Gastrocnemius medialis (tissue), 4 donors: ENCODE data around the gene OSBPL2. TPM values are rescaled to one million over a fixed set of nuclear protein-coding genes. Genes with fewer than 3 reads are reported as not detected.

Source experiments
- ATAC-seq, 2 donors: fragments of 150-250 bp; one replicate each; pipeline ENCODE4 v1.9.1; 2016
- DNase-seq, 2 donors: peaks; one replicate each; pipeline ENCODE4 v3.0.0-alpha.2; 2019
- H3K27ac ChIP-seq, 4 donors: fragments of 200-600 bp; sonication (generic); 1 replicate in 1 of 4; 2 replicates in 3 of 4; pipeline ENCODE4 v1.5.1; 2016 to 2018; ENCODE audit warnings: mild to moderate bottlenecking in 2 of 4, moderate library complexity in 1 of 4
- H3K27me3 ChIP-seq, 3 donors: fragments of 200-600 bp; sonication (generic) in 2 of 3; 1 replicate in 1 of 3; 2 replicates in 2 of 3; pipeline versions ENCODE4 v1.5.1 to v1.6.0; 2016 to 2019; ENCODE audit warnings: mild to moderate bottlenecking in 1 of 3, moderate library complexity in 1 of 3
- H3K36me3 ChIP-seq, 2 donors: fragments of 200-600 bp; sonication (generic) in 1 of 2; one replicate each; pipeline ENCODE4 v1.5.1; 2017 to 2018
- H3K4me1 ChIP-seq, 2 donors: fragments of 200-600 bp; sonication (generic) in 1 of 2; one replicate each; pipeline ENCODE4 v1.5.1; 2016 to 2017; ENCODE audit warnings: mild to moderate bottlenecking in 2 of 2
- H3K4me3 ChIP-seq, 4 donors: fragments of 200-600 bp; sonication (generic) in 3 of 4; 1 replicate in 1 of 4; 2 replicates in 3 of 4; pipeline ENCODE4 v1.5.1; 2016 to 2019; ENCODE audit warnings: mild to moderate bottlenecking in 2 of 4
- H3K9me3 ChIP-seq, 3 donors: fragments of 200-600 bp; sonication (generic) in 2 of 3; 1 replicate in 1 of 3; 2 replicates in 2 of 3; pipeline ENCODE4 v1.5.1; 2016 to 2019
- CTCF ChIP-seq, 5 experiments: fragments of 450-650 bp in 3 of 5; fragments of 200-600 bp in 2 of 5; sonication (generic) in 2 of 5; IDR thresholded peaks in 4 of 5; conservative IDR thresholded peaks in 1 of 5; 1 replicate in 4 of 5; 2 replicates in 1 of 5; pipeline ENCODE4 v1.5.1; 2016 to 2019; ENCODE audit warnings: antibody characterized with exemption in 5 of 5, mild to moderate bottlenecking in 3 of 5, moderate library complexity in 3 of 5
- POLR2A ChIP-seq, 2 donors: fragments of 450-650 bp; IDR thresholded peaks; one replicate each; pipeline ENCODE4 v1.6.1; 2017; ENCODE audit warnings: antibody characterized with exemption in 2 of 2, mild to moderate bottlenecking in 2 of 2, moderate library complexity in 2 of 2
- in situ Hi-C, 4 donors: fragments of 200-750 bp; cut with MboI; loops; one replicate each; pipeline versions ENCODE4 v1.15.0 to v1.8.0; 2017; ENCODE audit warnings: low sequenced_read_pairs in 4 of 4
- intact Hi-C: fragments of 100-400 bp; cut with DNase I; formaldehyde crosslinking; loops from one replicate; pipeline ENCODE4 v1.15.1; 2023; ENCODE audit warnings: low total_unique reads
- total RNA-seq, 4 donors: library from RNA; depleted of rRNA; stranded (reverse); fragments of >200 nt; gene quantifications; one replicate each; pipeline versions ENCODE4 v1.1.0 to v1.2.3, GENCODE V29; 2016

Gene OSBPL2
- total RNA-seq, 4 donors from 2014 or later: 15.8 to 26.4 (median 19.6) TPM

- in situ Hi-C loops (no loop called here), intact Hi-C loops (no loop called here)
- Histone ChIP-seq H3K4me1 (peaks cover 25 to 31% of the 10 kb centered on the region in 2 donors), H3K4me3 (no peak overlapping the region), H3K27ac (no peak overlapping the region), H3K27me3 (no peaks in the 10 kb centered on the region), H3K9me3 (no peaks in the 10 kb centered on the region), H3K36me3 (no peaks in the 10 kb centered on the region)
- no peak for TF ChIP-seq POLR2A (IDR thresholded peaks at IDR 0.05)
- no peak for TF ChIP-seq CTCF (IDR thresholded peaks at IDR 0.05 in 4 of 5, conservative IDR thresholded peaks at IDR 0.05 in 1 of 5)
- DNase-seq (no peak), ATAC-seq (no peak)
Measured at GRCh38 chr20:62232770-62233645, 5.3 kb upstream of the OSBPL2 start.

GRCh38 chr20:62233684-62234083, 4.6 kb upstream of the OSBPL2 start:
- H3K27me3 ChIP-seq: no peaks in the 10 kb centered on the region
- intact Hi-C loops: no loop called here
- no peak overlapping the region for H3K27ac ChIP-seq

GRCh38 chr20:62234339-62234738, 4.0 kb upstream of the OSBPL2 start:
- intact Hi-C loops: no loop called here
- Histone ChIP-seq H3K27me3 (no peaks in the 10 kb centered on the region), H3K36me3 (no peaks in the 10 kb centered on the region), H3K9me3 (no peaks in the 10 kb centered on the region), H3K4me1 (peaks cover 28 to 36% of the 10 kb centered on the region in 2 donors), H3K4me3 (no peak overlapping the region), H3K27ac (peak overlapping the region; percentile 48 to 77 (median 63))
- in situ Hi-C loops: no loop called here
- DNase-seq (no peak), ATAC-seq (no peak)
- no peak for TF ChIP-seq POLR2A (IDR thresholded peaks at IDR 0.05)

More at GRCh38 chr20:62233684-62234083, 4.6 kb upstream of the OSBPL2 start:
- TF ChIP-seq CTCF (IDR thresholded peaks at IDR 0.05 in 4 of 5, conservative IDR thresholded peaks at IDR 0.05 in 1 of 5): no peak
- no peak for TF ChIP-seq POLR2A (IDR thresholded peaks at IDR 0.05)
- Histone ChIP-seq H3K4me3 (no peak overlapping the region), H3K36me3 (no peaks in the 10 kb centered on the region), H3K9me3 (no peaks in the 10 kb centered on the region), H3K4me1 (peaks cover 25 to 31% of the 10 kb centered on the region in 2 donors)
- in situ Hi-C loops: no loop called here
- ATAC-seq: no peak
- DNase-seq: no peak

GRCh38 chr20:62235001-62235776, 3.1 kb upstream of the OSBPL2 start:
- no peak for TF ChIP-seq POLR2A (IDR thresholded peaks at IDR 0.05)
- no peak for TF ChIP-seq CTCF (IDR thresholded peaks at IDR 0.05 in 4 of 5, conservative IDR thresholded peaks at IDR 0.05 in 1 of 5)
- DNase-seq: peak; percentile 38 to 54
- in situ Hi-C loops (no loop called here), intact Hi-C loops (loop anchor here (5.0 kb wide), 1 partner anchor 93 kb away; the partner anchor contains the start of genes PSMA7 and SS18L1)
- peaks cover 36 to 43% of the 10 kb centered on the region in 2 donors for H3K4me1 ChIP-seq
- no peaks in the 10 kb centered on the region for H3K27me3 ChIP-seq
- no peak overlapping the region for H3K4me3 ChIP-seq
- ATAC-seq: peak in 1 of 2 donors; percentile 17
- H3K9me3 ChIP-seq: no peaks in the 10 kb centered on the region
- H3K27ac ChIP-seq: peak overlapping the region; percentile 48 to 77 (median 63)
- no peaks in the 10 kb centered on the region for H3K36me3 ChIP-seq

GRCh38 chr20:62235777-62236157, 2.6 kb upstream of the OSBPL2 start:
- no peak for DNase-seq
- intact Hi-C loops (loop anchor here (5.0 kb wide), 1 partner anchor 93 kb away; the partner anchor contains the start of genes PSMA7 and SS18L1), in situ Hi-C loops (no loop called here)
- Histone ChIP-seq H3K27ac (peak overlapping the region; percentile 48 to 77 (median 63)), H3K36me3 (no peaks in the 10 kb centered on the region), H3K9me3 (no peaks in the 10 kb centered on the region), H3K4me3 (no peak overlapping the region), H3K4me1 (peaks cover 42 to 43% of the 10 kb centered on the region in 2 donors), H3K27me3 (no peaks in the 10 kb centered on the region)
- no peak for TF ChIP-seq CTCF (IDR thresholded peaks at IDR 0.05 in 4 of 5, conservative IDR thresholded peaks at IDR 0.05 in 1 of 5)
- no peak for TF ChIP-seq POLR2A (IDR thresholded peaks at IDR 0.05)
- no peak for ATAC-seq
